ENCODE measurements around the gene TTC28.
"Not testable (repeated sequence)": the region's sequence is repeated elsewhere in the genome, so short reads cannot be mapped to it uniquely, and the experiment has no call there.

The TTC28 gene

DNA sequence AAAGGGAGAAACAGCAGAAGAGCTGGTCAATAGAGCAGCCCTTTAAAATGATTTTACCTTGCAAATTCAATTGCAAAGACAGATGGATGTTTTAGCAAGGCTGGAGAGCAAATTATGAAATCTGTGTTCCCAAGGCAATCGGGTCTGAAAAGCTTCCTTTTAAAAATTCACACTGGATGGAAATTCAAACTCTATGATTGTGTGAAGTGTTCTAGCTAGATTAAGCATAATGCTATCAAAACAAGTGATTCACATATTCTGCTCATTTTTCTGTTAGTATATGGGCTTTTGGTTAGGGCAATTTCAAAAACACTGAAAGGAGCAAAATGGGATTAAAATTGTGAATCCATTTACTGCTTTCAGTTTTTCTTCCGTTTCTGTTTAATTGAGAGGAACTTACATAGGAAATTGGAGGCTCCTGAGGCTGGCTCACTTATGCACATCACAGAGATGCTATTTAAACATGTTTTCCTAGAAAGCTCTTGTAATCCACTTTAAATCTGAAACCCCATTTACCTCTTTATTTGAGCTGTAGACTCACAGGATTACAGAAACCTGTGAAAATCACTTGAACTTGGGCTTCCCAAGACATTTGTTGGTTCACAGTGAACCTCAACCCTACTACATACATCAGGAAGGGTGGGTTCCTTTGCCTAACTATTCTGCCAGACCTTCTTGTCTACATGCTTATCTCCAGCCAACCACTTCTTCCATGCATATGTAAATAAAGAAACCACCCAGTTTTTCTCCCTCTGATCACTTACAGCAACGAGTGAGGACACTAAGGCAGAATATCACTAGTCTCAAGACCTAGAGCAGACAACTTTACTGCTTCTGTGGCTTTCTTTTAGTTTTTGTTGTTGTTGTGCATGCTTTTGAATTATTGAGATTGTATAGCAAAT lies 558.7 kb downstream of the TTC28 start:
- DNase-seq: no peak

DNA sequence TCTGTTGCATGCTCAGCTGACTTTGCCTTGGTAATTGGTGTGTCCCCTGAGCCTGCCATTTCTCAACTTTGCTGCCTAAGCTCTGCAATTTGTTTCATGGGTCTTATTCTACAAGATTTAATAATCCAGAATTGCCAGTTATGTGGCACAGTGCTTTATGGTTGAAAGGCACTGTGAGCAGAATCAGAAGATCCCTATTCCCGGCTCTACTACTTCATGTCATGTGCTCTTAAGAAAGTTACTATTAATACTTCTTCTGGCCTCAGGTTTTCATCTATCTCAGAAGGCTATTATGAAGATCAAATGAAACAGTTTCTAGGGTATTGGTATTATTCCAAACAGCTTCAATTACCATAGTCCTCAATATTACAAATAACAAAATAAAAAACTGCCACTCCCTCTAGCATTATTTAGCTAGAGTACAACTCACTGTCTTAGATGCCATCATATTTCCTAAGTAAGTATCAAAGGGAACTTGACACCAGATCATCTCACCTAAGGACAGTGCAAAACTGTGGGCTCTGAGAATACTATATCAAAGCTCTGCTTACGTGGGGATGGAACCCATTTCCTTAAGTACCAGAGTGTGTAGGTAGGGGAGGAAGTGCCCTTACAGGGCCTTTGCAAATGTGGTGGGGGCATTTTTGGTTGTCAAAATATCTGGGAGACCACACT lies 560.5 kb downstream of the TTC28 start:
- DNase-seq: no peak

DNA sequence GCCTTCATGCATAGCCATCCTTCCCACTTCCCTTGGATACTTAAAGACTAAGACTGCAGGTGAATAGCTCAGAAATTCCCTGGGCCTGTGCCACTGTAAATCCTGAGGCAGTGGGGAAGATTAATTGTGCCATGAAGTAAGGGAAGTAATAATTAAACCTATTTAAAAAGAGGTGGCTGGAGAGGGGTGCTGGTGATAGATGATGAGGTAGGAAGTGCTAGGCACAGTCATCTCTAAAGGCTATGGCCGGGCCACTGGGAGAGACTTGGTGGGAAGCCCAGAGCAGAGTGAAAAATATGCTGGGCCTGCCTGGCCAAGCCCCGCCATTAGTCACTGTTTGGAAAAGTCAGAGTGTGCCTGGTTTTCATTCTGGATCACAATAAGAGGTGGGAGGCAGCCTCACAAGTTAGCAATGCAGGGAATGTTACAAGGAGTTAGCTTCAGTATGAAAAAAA lies 563.4 kb downstream of the TTC28 start:
- DNase-seq: no peak

GRCh38 chr22:28115426-28115825 lies 564.2 kb downstream of the TTC28 start:
- DNase-seq: no peak

- DNase-seq: no peak
Measured at GRCh38 chr22:28112548-28113043, 567.0 kb downstream of the TTC28 start.

DNA sequence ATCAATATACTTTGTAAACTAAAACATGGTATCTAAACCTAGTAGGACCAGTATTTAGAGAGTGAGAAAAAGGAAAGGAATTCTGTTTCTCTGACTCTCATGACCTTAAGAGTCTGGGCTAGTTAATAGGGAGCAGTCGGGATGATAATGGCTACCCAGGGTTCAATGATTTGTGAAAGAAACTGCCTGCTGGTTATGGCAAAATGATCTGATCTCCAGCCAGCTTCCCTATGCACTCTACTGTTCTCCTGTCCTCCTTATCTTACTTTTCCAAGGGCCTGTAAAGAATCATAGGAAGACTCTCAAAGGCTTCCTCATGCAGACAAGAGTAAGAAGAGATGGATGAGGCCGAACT lies 567.5 kb downstream of the TTC28 start:
- no peak for DNase-seq

- no peak for DNase-seq
Measured at GRCh38 chr22:28111501-28112189, 568.0 kb downstream of the TTC28 start.

DNA sequence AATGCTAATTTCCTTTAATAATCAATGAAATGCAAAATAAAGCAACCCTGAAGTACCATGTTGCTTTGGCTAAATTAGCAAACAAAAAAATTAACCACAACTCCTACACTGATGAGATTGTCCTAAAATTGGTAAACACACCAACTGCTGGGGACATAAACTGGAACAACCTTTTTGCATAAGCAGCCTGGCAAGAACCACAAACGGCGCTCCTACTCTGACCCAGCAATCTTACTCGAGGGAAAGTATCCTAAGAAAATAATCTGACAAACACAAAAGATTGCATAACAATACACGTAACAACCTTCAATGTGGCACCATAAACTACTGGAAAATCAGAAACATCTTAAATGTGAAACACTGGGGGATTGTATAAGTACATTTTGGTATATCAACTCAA lies 570.8 kb downstream of the TTC28 start:
- DNase-seq: no peak

DNA sequence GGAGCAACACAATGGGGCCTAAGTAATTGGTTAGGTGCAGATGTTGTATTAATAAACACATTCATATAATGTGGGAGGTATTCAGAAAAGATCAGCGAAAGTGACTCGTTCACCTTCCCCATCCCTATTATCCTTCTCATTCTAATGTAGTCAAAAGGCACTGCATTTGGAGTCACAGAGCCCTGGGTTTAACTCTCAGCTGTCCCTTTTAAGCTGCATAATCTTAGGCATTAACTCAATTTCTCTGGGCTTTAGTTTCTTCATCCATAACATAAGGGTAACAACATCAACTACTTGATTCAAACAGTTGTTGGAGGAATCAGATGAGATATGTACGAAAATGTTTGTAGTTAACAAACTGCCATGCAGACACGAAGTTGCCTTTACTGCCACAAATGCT lies 573.0 kb downstream of the TTC28 start:
- DNase-seq: no peak

- no peak for DNase-seq
Measured at GRCh38 chr22:28105988-28106387, 573.7 kb downstream of the TTC28 start.

- no peak for DNase-seq
Measured at GRCh38 chr22:28105413-28105812, 574.2 kb downstream of the TTC28 start.

- DNase-seq: no peak
Measured at GRCh38 chr22:28103596-28103995, 576.0 kb downstream of the TTC28 start.

DNA sequence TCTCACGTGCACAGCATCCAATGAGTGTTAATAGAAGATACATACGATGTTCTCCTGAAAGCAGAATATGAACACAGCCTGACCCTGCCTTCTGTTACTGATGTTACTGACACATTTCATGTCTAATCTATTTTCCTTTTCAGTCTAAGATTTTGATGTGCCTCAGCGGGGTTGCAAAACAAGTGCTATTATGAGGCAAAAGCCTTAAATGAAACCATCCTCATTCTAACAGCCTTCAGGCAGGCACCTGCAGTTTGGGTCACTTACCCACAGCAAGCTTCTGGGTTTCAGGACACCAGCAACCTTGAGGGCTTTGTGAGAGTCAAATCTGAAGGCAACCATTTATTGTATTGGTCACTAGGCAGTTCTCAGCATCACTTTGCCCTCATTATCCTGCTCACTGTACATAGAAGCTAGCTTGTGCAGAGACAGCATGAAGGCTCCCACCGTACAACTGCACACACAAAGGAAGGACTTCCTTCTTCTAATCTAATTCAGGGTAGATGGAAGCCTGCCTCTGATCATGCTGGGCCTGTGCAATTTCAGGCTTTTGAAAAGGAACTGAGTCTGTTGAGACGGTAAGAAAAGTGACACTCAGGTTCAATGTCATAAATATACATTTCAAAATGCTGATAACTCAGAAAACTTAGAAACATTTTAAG lies 577.4 kb downstream of the TTC28 start:
- DNase-seq: no peak

DNA sequence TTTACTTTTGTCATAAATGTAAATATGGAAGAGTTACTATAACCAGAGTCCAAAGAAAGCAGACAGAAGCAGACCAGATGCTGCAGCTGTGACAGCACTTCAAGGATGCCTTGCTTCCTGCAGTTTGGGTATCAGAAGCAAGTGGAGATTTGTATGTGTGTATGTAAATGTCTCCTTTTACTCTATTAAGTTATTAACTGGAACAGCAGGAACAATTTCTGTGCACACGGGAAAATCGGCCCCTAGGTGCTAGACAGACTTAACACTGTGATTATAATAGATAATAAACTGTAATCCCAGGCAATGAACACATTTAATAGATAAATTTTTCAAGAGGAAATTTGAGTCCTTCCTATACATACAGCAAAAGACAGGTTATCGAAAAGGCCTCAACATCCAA lies 582.0 kb downstream of the TTC28 start:
- DNase-seq: no peak

DNA sequence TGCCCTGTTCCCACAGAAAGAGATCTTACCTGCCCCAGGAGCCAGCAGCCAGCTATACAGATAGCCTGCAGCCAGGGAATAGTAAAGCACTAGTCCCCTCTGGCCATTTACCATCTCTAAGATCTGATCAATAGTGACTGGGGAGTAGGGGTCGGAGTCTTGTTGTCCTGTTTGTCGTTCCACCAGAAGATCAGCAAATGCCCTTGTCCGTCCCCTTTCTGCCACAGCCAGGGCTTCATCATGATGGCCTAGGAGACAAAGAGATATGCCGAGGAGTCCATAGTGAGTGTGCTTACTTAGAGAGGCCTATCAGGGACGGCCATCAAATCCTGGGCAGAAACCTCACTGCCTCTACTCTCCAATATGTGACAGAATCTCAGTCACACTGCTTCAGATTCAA lies 583.5 kb downstream of the TTC28 start:
- DNase-seq: no peak

GRCh38 chr22:28095316-28096095 lies 584.1 kb downstream of the TTC28 start:
- no peak for DNase-seq

GRCh38 chr22:28094771-28095170 lies 584.9 kb downstream of the TTC28 start:
- no peak for DNase-seq

DNA sequence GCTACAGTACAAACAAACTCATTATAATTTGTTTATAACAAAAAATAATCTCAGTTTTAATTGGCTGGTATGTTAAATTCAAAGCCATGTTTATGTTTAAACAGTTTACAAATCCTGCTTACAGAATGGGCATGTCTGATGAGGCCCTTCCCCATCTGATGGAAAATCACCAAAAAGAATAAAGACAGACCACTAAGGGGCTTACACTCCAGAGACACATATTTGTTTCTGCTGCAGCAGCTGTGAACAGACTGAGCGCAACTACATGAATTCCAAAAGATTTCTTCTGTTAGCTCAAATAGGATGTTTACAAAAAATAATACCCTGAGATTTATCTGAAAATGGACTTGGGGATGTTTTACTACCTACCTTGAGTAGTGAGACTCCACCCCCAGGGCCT lies 585.9 kb downstream of the TTC28 start:
- no peak for DNase-seq

DNA sequence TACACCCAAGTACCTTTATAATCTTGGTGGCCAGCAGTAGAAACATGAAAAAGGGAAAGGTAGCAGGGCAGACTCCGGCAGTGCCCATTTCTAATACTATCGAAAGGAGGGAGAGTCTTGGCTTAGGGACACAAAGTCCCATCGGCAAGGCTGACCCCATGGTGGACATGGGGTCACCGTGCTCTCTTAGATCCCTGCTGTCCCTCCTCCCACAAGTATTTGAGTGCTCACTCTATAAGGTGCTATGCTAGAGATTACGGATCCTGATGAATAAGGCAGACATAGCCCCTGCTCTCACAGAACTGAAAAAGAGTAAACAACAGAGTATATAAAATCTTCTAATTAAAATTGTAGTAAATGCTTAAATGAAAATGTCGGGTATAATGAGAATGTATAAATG lies 588.2 kb downstream of the TTC28 start:
- no peak for DNase-seq

DNA sequence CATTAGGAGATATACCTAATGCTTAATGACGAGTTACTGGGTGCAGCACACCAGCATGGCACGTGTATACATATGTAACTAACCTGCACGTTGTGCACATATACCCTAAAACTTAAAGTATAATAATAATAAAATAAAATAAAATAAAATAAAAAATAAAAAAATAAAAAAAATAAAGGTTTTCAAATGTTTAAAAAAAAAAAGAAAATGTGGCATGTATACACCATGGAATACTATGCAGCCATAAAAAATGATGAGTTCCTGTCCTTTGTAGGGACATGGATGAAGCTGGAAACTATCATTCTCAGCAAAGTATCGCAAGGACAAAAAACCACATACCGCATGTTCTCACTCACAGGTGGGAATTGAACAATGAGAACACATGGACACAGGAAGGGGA lies 590.1 kb downstream of the TTC28 start:
- DNase-seq: not testable (repeated sequence)

DNA sequence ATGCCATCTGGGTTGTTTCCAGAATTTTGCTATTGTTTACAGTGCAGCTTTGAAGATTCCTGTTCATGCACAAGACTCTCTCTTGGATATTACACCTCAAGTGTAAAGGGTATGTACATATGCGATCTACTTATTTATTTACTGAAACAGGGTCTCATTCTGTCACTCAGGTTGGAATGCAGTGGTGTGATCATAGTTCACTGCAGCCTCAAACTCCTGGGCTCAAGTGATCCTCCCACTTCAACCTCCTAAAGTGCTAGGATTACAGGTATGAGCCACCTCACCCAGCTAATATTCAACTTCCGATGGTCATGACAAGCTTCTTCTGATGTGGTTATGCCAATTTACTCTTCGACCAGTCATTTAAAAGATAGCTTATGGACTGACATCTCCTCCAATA lies 602.5 kb downstream of the TTC28 start:
- DNase-seq: no peak

- no peak for DNase-seq
Measured at GRCh38 chr22:28075358-28075981, 604.2 kb downstream of the TTC28 start.

All from NCI-H1048 (cell line).